Measurements from ENCODE around the gene C17orf50.

- no peak for TF ChIP-seq CTCF (IDR thresholded peaks at IDR 0.05 in 8 of 11, conservative IDR thresholded peaks at IDR 0.05 in 3 of 11)
- TF ChIP-seq POLR2A (IDR thresholded peaks at IDR 0.05) = no peak
These were observed 33.7 kb upstream of the C17orf50 start for GRCh38 chr17:35726953-35727460.

All from spleen (tissue), 7 donors.